Panc1 (cell line): Measurements from ENCODE around the gene SERPINB2. TPM values are rescaled to one million over a fixed set of nuclear protein-coding genes. Genes with fewer than 3 reads are reported as not detected.

Experiments
- ATAC-seq: fragments of 200-7000 bp; cut with Tn5 transposase; 2 replicates; pipeline ENCODE4 v1.9.1; 2020; ENCODE audit warnings: mild to moderate bottlenecking, moderate library complexity
- BruUV-seq: library from RNA; stranded (reverse); fragments of 400-500 nt; replicated peaks from 2 replicates; lab custom pipeline; 2021; lab: Mats Ljungman, UMichigan
- CTCF ChIA-PET: fragments of 300-600 bp; sonication (Branson Sonifier 250); formaldehyde crosslinking; loops from one replicate; lab custom pipeline; 2022; ENCODE audit warnings: antibody characterized with exemption; lab: Charles Lee
- POLR2A ChIA-PET: fragments of 300-600 bp; sonication (Branson Sonifier 250); formaldehyde crosslinking; loops from one replicate; lab custom pipeline; 2022; ENCODE audit warnings: antibody characterized with exemption; lab: Charles Lee
- DNase-seq: peaks from one replicate; pipeline ENCODE4 v3.0.0-alpha.2; 2010; ENCODE audit warnings: low read depth, low spot score
- H3K27ac ChIP-seq: 2 replicates; pipeline ENCODE4 v1.5.1; 2011; ENCODE audit warnings: mild to moderate bottlenecking, low read length, inconsistent platforms
- H3K27me3 ChIP-seq: fragments of 200-500 bp; sonication (Bioruptor generic); 2 replicates; pipeline ENCODE4 v1.6.0; 2014; ENCODE audit warnings: low read length, inconsistent platforms; ENCODE audit not compliant: control insufficient read depth, insufficient read depth
- H3K36me3 ChIP-seq: fragments of 200-500 bp; sonication (Bioruptor generic); 2 replicates; pipeline ENCODE4 v1.5.1; 2014; ENCODE audit warnings: inconsistent platforms, mild to moderate bottlenecking, low read length, moderate library complexity; ENCODE audit not compliant: control insufficient read depth, insufficient read depth
- H3K4me1 ChIP-seq: 2 replicates; pipeline ENCODE4 v1.5.1; 2011; ENCODE audit warnings: inconsistent platforms, mild to moderate bottlenecking, low read length, moderate library complexity; ENCODE audit not compliant: control insufficient read depth, insufficient read depth
- H3K4me3 ChIP-seq, 2 experiments: 2 replicates each; pipeline ENCODE4 v1.5.1; 2011 to 2012; ENCODE audit warnings: low read depth in 2 of 2, low read length in 2 of 2, mild to moderate bottlenecking in 2 of 2, inconsistent platforms in 1 of 2, moderate library complexity in 1 of 2
- H3K9me3 ChIP-seq: fragments of 200-500 bp; sonication (Bioruptor generic); 2 replicates; pipeline ENCODE4 v1.5.1; 2014; ENCODE audit warnings: low read depth, mild to moderate bottlenecking, inconsistent platforms, low read length, moderate library complexity; ENCODE audit not compliant: control insufficient read depth, insufficient read depth
- CTCF ChIP-seq: fragments of 450-650 bp; IDR thresholded peaks from 2 replicates; pipeline ENCODE4 v1.5.1; 2017; ENCODE audit warnings: mild to moderate bottlenecking
- POLR2AphosphoS5 ChIP-seq: IDR thresholded peaks from 2 replicates; pipeline ENCODE4 v1.6.1; 2012; ENCODE audit warnings: mild to moderate bottlenecking, low read depth, low read length, moderate library complexity
- REST ChIP-seq, 2 experiments: IDR thresholded peaks; 2 replicates each; pipeline ENCODE4 v1.6.1; 2011 to 2012; ENCODE audit warnings: low read depth in 2 of 2, control low read depth in 1 of 2, low read length in 1 of 2, mild to moderate bottlenecking in 1 of 2, moderate library complexity in 1 of 2; ENCODE audit not compliant: insufficient read depth in 1 of 2
- SIN3A ChIP-seq: IDR thresholded peaks from 2 replicates; pipeline ENCODE4 v1.6.1; 2012; ENCODE audit warnings: low read depth, mild to moderate bottlenecking, low read length, moderate library complexity, borderline replicate concordance; ENCODE audit not compliant: insufficient read depth
- TCF7L2 ChIP-seq: IDR thresholded peaks from 2 replicates; pipeline ENCODE4 v1.6.1; 2011; ENCODE audit warnings: mild to moderate bottlenecking, low read depth, low read length, inconsistent platforms
- in situ Hi-C: cut with HindIII; loops from 2 replicates; pipeline ENCODE4 v1.10.0; 2016; ENCODE audit warnings: low sequenced_read_pairs, low pct_unique_long_range_greater_than_20kb
- intact Hi-C: fragments of 100-400 bp; cut with micrococcal nuclease; formaldehyde crosslinking; loops from one replicate; pipeline ENCODE4 v1.10.0; 2022; ENCODE audit not compliant: unreplicated experiment
- total RNA-seq: library from RNA; stranded (reverse); gene quantifications from one replicate; pipeline ENCODE4 v1.2.1, GENCODE V29; 2021; ENCODE audit not compliant: unreplicated experiment

Gene SERPINB2
- total RNA-seq, 1 experiment from 2014 or later, result not detected

GRCh38 chr18:63909870-63910269, 22.4 kb downstream of the SERPINB2 start:
- in situ Hi-C loops (no loop called here), intact Hi-C loops (no loop called here)
- DNase-seq (no peak), ATAC-seq (no peak)
- TF ChIP-seq POLR2AphosphoS5 (no peak), SIN3A (no peak), TCF7L2 (no peak), CTCF (no peak), REST (IDR thresholded peaks at IDR 0.05; ENCODE audit: insufficient read depth in 1 of 2, low read depth in 2 of 2, low read length in 1 of 2) (no peak)
- BruUV-seq, result no TSS peak
- Histone ChIP-seq H3K4me1 (no peaks in the 10 kb centered on the region), H3K27me3 (no peaks in the 10 kb centered on the region), H3K4me3 (no peak overlapping the region), H3K27ac (no peak overlapping the region), H3K9me3 (no peaks in the 10 kb centered on the region), H3K36me3 (no peaks in the 10 kb centered on the region)
- CTCF ChIA-PET, result no interaction called here
- POLR2A ChIA-PET, result no interaction called here

GRCh38 chr18:63917817-63918216, 30.3 kb downstream of the SERPINB2 start:
- no TSS peak for BruUV-seq
- POLR2A ChIA-PET, result no interaction called here

More at GRCh38 chr18:63917817-63918216, 30.3 kb downstream of the SERPINB2 start:
- in situ Hi-C loops, result no loop called here
- Histone ChIP-seq H3K4me1 (no peaks in the 10 kb centered on the region), H3K36me3 (no peaks in the 10 kb centered on the region), H3K9me3 (no peaks in the 10 kb centered on the region), H3K4me3 (no peak overlapping the region), H3K27me3 (no peaks in the 10 kb centered on the region), H3K27ac (no peak overlapping the region)
- CTCF ChIA-PET, result no interaction called here
- intact Hi-C loops, result no loop called here
- ATAC-seq (no peak), DNase-seq (no peak)
- TF ChIP-seq CTCF, result no peak
- no peak for TF ChIP-seq TCF7L2
- TF ChIP-seq REST (IDR thresholded peaks at IDR 0.05; ENCODE audit: insufficient read depth in 1 of 2, low read depth in 2 of 2, low read length in 1 of 2), result no peak
- no peak for TF ChIP-seq POLR2AphosphoS5
- no peak for TF ChIP-seq SIN3A
